GM12891 (cell line): ENCODE data around the gene TFIP11.

Experiments used
- POLR2A ChIP-seq: IDR thresholded peaks from 2 replicates; pipeline ENCODE4 v1.6.1; 2011; ENCODE audit warnings: low read depth, low read length, control low read depth
- POLR2AphosphoS5 ChIP-seq: IDR thresholded peaks from 2 replicates; pipeline ENCODE4 v1.6.1; 2011; ENCODE audit warnings: low read depth, low read length, control low read depth

- TF ChIP-seq POLR2AphosphoS5 (no peak), POLR2A (no peak)
These were observed 13.0 kb downstream of the TFIP11 start for GRCh38 chr22:26499188-26499703.
